Fibroblast of skin of abdomen (primary cell): Measurements from ENCODE around the gene SPECC1.
"Not testable (repeated sequence)": the region's sequence is repeated elsewhere in the genome, so short reads cannot be mapped to it uniquely, and the experiment has no call there.

Source experiments
- DNase-seq: peaks from one replicate; pipeline ENCODE4 v3.0.0-alpha.2; 2013

SPECC1 gene

GRCh38 chr17:20327739-20328138 is 318.6 kb downstream of the SPECC1 start:
- not testable (repeated sequence) for DNase-seq

GRCh38 chr17:20351405-20351804 is 342.2 kb downstream of the SPECC1 start:
- not testable (repeated sequence) for DNase-seq

DNA sequence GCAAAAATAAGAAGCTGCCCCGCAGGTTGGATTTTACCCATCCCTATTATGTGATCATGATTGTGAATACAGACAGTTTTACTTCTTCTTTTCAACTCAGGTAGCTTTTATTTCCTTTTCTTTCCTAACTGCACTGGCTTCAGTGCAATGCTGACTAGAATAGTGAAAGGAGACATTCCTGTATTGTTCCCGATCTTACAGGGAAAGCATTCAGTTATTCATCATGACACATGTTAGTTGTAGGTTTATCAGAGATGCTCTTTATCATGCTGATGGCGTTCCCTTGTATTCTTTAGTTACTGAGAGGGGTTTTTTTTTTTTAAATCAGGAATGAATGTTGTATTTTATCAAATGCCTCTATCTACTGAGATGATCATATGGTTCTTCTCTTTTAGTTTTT is 343.4 kb downstream of the SPECC1 start:
- DNase-seq = not testable (repeated sequence)

GRCh38 chr17:20363846-20364245 is 354.7 kb downstream of the SPECC1 start:
- not testable (repeated sequence) for DNase-seq
